ENCODE results near the gene FAM216B.
"Not testable (repeated sequence)": the region's sequence is repeated elsewhere in the genome, so short reads cannot be mapped to it uniquely, and the experiment has no call there.

The FAM216B gene

DNA sequence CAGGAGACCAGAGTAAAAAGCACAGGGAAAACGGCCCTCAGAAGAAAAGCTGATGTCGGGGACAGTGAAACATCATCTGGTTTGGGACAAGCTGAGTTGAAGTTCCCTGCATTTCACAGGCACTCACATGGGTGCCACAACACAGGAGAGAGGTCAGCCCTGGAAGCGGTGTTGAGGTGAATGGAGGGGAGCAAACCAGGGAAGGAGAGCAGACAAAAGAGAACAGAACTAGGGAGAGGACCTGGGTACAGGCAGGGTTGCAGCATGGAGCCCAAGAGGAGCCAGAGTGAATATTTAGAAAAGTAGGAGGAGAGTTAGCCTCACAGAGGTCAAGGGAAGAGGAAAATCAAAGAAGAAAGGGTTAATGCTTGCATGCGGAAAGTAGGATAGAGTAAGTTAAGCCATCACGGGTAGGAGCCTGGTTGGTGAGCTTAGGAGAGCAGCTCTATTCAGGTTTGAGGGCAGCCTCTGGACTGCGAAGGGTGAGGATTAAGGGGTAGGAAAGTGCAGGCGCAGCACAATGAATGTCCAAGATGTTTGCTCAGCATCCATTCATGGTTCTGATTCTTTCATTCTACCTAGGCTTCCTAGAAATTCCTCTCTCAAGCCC is 15.5 kb downstream of the FAM216B start:
- H3K4me3 Mint-ChIP-seq: no peak overlapping the region
- H3K27ac Mint-ChIP-seq: no peak overlapping the region
- ATAC-seq (ENCODE audit: low read depth) (no peak), DNase-seq (ENCODE audit: low spot score in 2 of 2) (no peak)
- H3K9me3 Mint-ChIP-seq: no peaks in the 10 kb centered on the region
- no peaks in the 10 kb centered on the region for H3K36me3 Mint-ChIP-seq
- no peaks in the 10 kb centered on the region for H3K4me1 Mint-ChIP-seq
- peaks cover 13% of the 10 kb centered on the region for H3K27me3 Mint-ChIP-seq

- ATAC-seq (ENCODE audit: low read depth) (no peak), DNase-seq (ENCODE audit: low spot score in 2 of 2) (no peak)
- H3K4me3 Mint-ChIP-seq: no peak overlapping the region
- H3K27me3 Mint-ChIP-seq: peaks cover 11% of the 10 kb centered on the region
- no peaks in the 10 kb centered on the region for H3K36me3 Mint-ChIP-seq
- no peaks in the 10 kb centered on the region for H3K4me1 Mint-ChIP-seq
- no peak overlapping the region for H3K27ac Mint-ChIP-seq
- no peaks in the 10 kb centered on the region for H3K9me3 Mint-ChIP-seq
Measured at GRCh38 chr13:42798118-42798517, 16.7 kb downstream of the FAM216B start.

DNA sequence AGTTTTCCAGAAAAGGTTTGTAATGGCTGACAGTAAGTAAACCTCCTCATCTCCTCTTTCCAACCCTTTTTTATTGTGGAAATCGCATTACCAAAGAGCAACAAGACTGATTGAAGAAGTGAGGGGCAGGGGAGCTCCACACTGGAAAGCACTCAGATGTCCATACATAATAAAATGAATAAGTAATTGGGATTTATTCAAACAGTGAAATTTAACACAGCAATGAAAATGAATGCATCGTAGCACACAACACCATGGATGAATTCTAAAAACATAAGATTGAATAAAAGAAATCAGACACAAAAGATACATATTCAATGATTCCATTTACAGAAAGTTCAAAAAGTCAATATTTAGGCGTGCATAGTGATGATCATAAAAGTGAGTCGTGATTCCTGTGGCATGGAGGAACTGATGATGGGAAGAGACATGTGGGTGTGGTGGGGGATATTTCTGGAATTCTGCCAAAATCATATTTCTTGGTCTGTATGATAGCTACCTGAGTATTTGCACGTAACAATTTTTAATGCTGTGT is 18.8 kb downstream of the FAM216B start:
- no peak overlapping the region for H3K4me3 Mint-ChIP-seq
- no peak overlapping the region for H3K27ac Mint-ChIP-seq
- no peaks in the 10 kb centered on the region for H3K9me3 Mint-ChIP-seq
- peaks cover 11% of the 10 kb centered on the region for H3K27me3 Mint-ChIP-seq
- H3K36me3 Mint-ChIP-seq: no peaks in the 10 kb centered on the region
- DNase-seq (ENCODE audit: low spot score in 2 of 2): no peak
- ATAC-seq (ENCODE audit: low read depth): no peak
- H3K4me1 Mint-ChIP-seq: no peaks in the 10 kb centered on the region

- H3K4me1 Mint-ChIP-seq: no peaks in the 10 kb centered on the region
- H3K27ac Mint-ChIP-seq: no peak overlapping the region
- no peaks in the 10 kb centered on the region for H3K27me3 Mint-ChIP-seq
- ATAC-seq (ENCODE audit: low read depth): no peak
- no peaks in the 10 kb centered on the region for H3K9me3 Mint-ChIP-seq
- no peak for DNase-seq (ENCODE audit: low spot score in 2 of 2)
- H3K36me3 Mint-ChIP-seq: no peaks in the 10 kb centered on the region
- H3K4me3 Mint-ChIP-seq: no peak overlapping the region
Measured at GRCh38 chr13:42803563-42804204, 22.3 kb downstream of the FAM216B start.

GRCh38 chr13:42804244-42804874 is 23.0 kb downstream of the FAM216B start:
- Mint-ChIP-seq H3K36me3 (no peaks in the 10 kb centered on the region), H3K27me3 (no peaks in the 10 kb centered on the region), H3K9me3 (no peaks in the 10 kb centered on the region), H3K4me3 (no peak overlapping the region), H3K4me1 (no peaks in the 10 kb centered on the region), H3K27ac (no peak overlapping the region)
- DNase-seq (ENCODE audit: low spot score in 2 of 2): no peak
- no peak for ATAC-seq (ENCODE audit: low read depth)

GRCh38 chr13:42807241-42807640 is 25.9 kb downstream of the FAM216B start:
- H3K4me1 Mint-ChIP-seq: no peaks in the 10 kb centered on the region
- no peak overlapping the region for H3K27ac Mint-ChIP-seq
- H3K9me3 Mint-ChIP-seq: no peaks in the 10 kb centered on the region
- no peak overlapping the region for H3K4me3 Mint-ChIP-seq
- no peaks in the 10 kb centered on the region for H3K36me3 Mint-ChIP-seq
- ATAC-seq (ENCODE audit: low read depth) (no peak), DNase-seq (ENCODE audit: low spot score in 2 of 2) (no peak)
- H3K27me3 Mint-ChIP-seq: peaks cover 4% of the 10 kb centered on the region

GRCh38 chr13:42807866-42808265 is 26.5 kb downstream of the FAM216B start:
- ATAC-seq (ENCODE audit: low read depth): no peak

GRCh38 chr13:42808341-42808940 is 27.1 kb downstream of the FAM216B start:
- DNase-seq (ENCODE audit: low spot score in 2 of 2): no peak
- Mint-ChIP-seq H3K4me3 (no peak overlapping the region), H3K4me1 (no peaks in the 10 kb centered on the region), H3K9me3 (no peaks in the 10 kb centered on the region), H3K27ac (no peak overlapping the region), H3K27me3 (peaks cover 6% of the 10 kb centered on the region), H3K36me3 (no peaks in the 10 kb centered on the region)
- no peak for ATAC-seq (ENCODE audit: low read depth)

More at GRCh38 chr13:42807866-42808265, 26.5 kb downstream of the FAM216B start:
- no peaks in the 10 kb centered on the region for H3K36me3 Mint-ChIP-seq
- no peaks in the 10 kb centered on the region for H3K9me3 Mint-ChIP-seq
- H3K4me3 Mint-ChIP-seq: no peak overlapping the region
- H3K27me3 Mint-ChIP-seq: peaks cover 4% of the 10 kb centered on the region
- H3K4me1 Mint-ChIP-seq: no peaks in the 10 kb centered on the region
- no peak overlapping the region for H3K27ac Mint-ChIP-seq
- DNase-seq (ENCODE audit: low spot score in 2 of 2): no peak

- peaks cover 9% of the 10 kb centered on the region for H3K27me3 Mint-ChIP-seq
- no peaks in the 10 kb centered on the region for H3K9me3 Mint-ChIP-seq
- DNase-seq (ENCODE audit: low spot score in 2 of 2): no peak
- no peak overlapping the region for H3K4me3 Mint-ChIP-seq
- no peaks in the 10 kb centered on the region for H3K36me3 Mint-ChIP-seq
- no peak for ATAC-seq (ENCODE audit: low read depth)
- H3K4me1 Mint-ChIP-seq: no peaks in the 10 kb centered on the region
- H3K27ac Mint-ChIP-seq: no peak overlapping the region
Measured at GRCh38 chr13:42812316-42812715, 30.9 kb downstream of the FAM216B start.

DNA sequence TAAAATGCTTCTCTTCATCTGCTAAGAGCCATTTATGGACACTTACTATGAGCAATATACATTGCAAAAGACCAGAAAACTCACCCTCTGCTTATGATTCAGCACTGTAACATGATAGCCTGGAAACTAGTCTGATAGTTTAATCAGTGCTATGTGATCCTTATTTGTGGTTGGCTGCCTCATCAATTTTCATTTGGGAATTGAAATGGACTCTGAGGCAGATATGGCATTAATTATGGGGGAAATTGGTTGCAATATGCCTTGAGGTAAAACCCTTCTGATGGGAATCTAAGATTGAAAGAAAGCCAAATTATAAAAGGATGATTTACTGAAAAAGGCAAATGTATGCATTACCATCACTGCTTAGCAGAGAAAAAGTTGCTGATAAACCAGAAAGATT is 33.5 kb downstream of the FAM216B start:
- DNase-seq (ENCODE audit: low spot score in 2 of 2) (no peak), ATAC-seq (ENCODE audit: low read depth) (no peak)
- Mint-ChIP-seq H3K9me3 (peaks cover 6% of the 10 kb centered on the region), H3K4me1 (no peaks in the 10 kb centered on the region), H3K36me3 (peaks cover 2% of the 10 kb centered on the region), H3K4me3 (no peak overlapping the region), H3K27ac (no peak overlapping the region), H3K27me3 (peaks cover 10% of the 10 kb centered on the region)

- ATAC-seq (ENCODE audit: low read depth) (no peak), DNase-seq (ENCODE audit: low spot score in 2 of 2) (no peak)
- H3K27ac Mint-ChIP-seq: no peak overlapping the region
- peaks cover 2% of the 10 kb centered on the region for H3K36me3 Mint-ChIP-seq
- peaks cover 6% of the 10 kb centered on the region for H3K9me3 Mint-ChIP-seq
- peaks cover 10% of the 10 kb centered on the region for H3K27me3 Mint-ChIP-seq
- H3K4me1 Mint-ChIP-seq: no peaks in the 10 kb centered on the region
- no peak overlapping the region for H3K4me3 Mint-ChIP-seq
Measured at GRCh38 chr13:42815681-42816080, 34.3 kb downstream of the FAM216B start.

DNA sequence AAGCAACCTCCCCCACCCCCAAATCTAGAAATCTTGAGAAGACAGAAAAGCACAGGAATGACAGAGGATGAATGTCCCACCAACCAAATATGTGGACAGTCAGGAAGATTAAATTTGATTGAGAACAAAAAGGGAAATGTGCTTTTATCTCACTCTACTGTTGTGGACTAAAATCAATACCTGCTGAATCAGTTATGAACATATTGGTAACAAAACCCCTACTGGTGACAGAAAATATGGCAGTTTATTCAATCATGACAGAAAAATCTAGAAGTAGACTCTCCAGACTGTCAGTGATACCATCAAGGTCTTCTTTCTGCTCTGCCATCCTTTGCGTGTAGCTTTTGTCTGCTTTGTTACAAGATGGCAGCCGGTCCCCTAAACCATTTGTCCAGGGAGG is 35.2 kb downstream of the FAM216B start:
- H3K4me1 Mint-ChIP-seq: no peaks in the 10 kb centered on the region
- DNase-seq (ENCODE audit: low spot score in 2 of 2) (no peak), ATAC-seq (ENCODE audit: low read depth) (no peak)
- H3K4me3 Mint-ChIP-seq: no peak overlapping the region
- peaks cover 2% of the 10 kb centered on the region for H3K36me3 Mint-ChIP-seq
- H3K9me3 Mint-ChIP-seq: peaks cover 6% of the 10 kb centered on the region
- no peak overlapping the region for H3K27ac Mint-ChIP-seq
- peaks cover 8% of the 10 kb centered on the region for H3K27me3 Mint-ChIP-seq

DNA sequence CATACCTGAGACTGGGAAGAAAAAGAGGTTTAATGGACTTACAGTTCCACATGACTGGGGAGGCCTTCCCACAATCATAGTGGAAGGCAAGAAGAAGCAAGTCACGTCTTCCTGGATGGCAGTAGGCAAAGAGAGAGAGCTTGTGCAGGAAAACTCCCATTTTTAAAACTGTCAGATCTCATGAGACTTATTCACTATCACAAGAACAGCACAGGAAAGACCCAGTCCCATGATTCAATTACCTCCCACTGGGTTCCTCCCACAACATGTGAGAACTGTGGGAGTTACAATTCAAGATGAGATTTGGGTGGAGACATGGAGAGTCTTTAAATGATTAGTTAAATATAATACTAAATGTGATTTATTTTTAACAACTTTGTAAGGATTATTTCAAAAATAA is 38.3 kb downstream of the FAM216B start:
- ATAC-seq (ENCODE audit: low read depth); H3K27me3 Mint-ChIP-seq; H3K4me1 Mint-ChIP-seq; H3K27ac Mint-ChIP-seq; DNase-seq (ENCODE audit: low spot score in 2 of 2); H3K36me3 Mint-ChIP-seq; H3K9me3 Mint-ChIP-seq; H3K4me3 Mint-ChIP-seq: not testable (repeated sequence)

DNA sequence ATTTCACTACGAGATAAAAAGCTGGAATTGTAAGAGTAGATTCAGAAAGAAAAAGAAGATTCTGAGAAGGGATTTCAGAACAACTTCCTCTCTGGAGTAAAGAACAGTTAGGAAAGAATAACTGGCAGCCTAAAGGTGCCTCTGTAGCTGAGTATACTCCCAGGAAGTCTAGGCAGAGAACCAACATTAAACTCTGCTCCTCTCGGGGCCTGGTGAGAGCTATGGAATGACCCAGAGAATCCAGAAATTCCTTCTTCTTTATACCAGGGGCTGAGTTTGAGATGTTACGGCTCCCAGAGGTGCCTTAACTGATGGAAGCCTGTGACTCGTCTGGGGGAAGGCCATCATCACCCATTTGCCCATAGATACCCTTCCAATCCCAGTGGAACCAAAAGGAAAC is 39.1 kb downstream of the FAM216B start:
- H3K27ac Mint-ChIP-seq: no peak overlapping the region
- no peak overlapping the region for H3K4me3 Mint-ChIP-seq
- H3K36me3 Mint-ChIP-seq: peaks cover 2% of the 10 kb centered on the region
- DNase-seq (ENCODE audit: low spot score in 2 of 2): no peak
- no peaks in the 10 kb centered on the region for H3K4me1 Mint-ChIP-seq
- no peak for ATAC-seq (ENCODE audit: low read depth)
- peaks cover 6% of the 10 kb centered on the region for H3K9me3 Mint-ChIP-seq
- peaks cover 3% of the 10 kb centered on the region for H3K27me3 Mint-ChIP-seq
